CD4-positive, alpha-beta T cell treated with Interleukin-4 for 1 hour (primary cell): ENCODE data around the gene DKK3.

ENCODE experiments used
- DNase-seq, 2 donors: peaks; one replicate each; pipeline ENCODE4 v3.0.0-alpha.2; 2020 to 2022

DKK3 gene

GRCh38 chr11:12029738-12030363, 21.4 kb upstream of the DKK3 start:
- no peak for DNase-seq

GRCh38 chr11:12029119-12029518, 20.7 kb upstream of the DKK3 start:
- no peak for DNase-seq

DNA sequence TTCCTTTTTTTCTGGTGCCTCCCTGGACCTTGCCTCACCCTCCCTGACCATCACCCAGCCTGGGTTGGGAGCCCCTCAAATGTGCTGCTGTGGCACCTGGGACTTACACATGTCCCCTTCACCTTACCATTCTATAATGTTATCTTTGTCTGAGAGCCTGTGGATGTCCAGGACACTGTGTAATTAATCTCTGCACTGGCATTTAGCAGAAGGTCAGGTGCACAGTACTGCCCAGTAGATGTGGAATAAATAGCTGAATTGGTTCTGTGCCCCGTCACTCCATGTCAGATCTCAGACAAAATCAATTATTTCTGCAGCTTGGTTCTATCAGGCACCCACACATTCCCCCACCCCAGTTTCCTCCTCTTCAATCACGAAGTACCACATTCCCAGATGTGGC, 19.9 kb upstream of the DKK3 start:
- no peak for DNase-seq

GRCh38 chr11:12026331-12027211, 18.1 kb upstream of the DKK3 start:
- DNase-seq, result no peak

DNA sequence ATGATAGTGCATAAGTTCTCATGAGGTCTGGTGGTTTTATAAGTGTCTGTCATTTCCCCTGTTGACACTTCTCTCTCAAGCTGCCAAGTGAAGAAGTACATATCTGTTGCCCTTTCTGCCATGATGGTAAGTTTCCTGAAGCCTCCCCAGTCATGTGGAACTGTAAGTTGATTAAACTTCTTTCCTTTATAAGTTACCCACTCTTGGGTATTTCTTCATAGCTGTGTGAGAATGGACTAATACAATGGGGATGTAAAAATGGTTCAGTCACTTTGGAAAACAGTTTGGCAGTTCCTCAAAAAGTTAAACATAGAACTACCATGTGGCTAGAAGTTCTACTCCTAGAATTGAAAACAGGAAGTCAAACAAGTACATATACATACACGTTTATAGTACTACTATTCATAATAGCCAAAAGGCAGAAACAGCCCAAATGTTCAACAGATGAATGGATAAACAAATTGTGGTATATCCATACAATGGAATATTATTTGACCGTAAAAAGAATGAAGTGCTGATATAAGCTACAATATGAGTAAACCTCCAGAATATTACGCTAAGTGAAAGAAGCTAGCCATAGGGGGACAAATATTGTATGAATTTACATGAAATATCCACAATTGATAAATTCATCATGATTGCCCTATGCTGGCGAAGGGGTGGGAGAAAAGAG, 16.0 kb upstream of the DKK3 start:
- DNase-seq, result no peak

DNA sequence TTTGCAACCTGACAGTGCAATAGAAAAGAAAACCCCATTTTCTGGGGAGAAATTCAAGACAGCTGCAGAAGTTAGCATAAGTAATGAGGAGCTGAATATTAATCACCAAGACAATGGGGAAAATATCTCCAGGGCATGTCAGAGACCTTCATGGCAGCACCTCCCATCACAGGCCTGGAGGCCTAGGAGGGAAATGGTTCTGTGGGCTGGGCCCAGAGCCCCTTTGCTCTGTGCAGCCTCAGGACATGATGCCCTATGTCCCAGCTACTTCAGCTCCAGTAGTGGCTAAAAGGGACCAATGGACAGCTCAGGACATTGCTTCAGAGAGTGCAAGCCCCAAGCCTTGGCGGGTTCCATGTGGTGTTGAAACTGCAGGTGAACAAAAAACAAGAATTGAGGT, 14.6 kb upstream of the DKK3 start:
- DNase-seq, result no peak

DNA sequence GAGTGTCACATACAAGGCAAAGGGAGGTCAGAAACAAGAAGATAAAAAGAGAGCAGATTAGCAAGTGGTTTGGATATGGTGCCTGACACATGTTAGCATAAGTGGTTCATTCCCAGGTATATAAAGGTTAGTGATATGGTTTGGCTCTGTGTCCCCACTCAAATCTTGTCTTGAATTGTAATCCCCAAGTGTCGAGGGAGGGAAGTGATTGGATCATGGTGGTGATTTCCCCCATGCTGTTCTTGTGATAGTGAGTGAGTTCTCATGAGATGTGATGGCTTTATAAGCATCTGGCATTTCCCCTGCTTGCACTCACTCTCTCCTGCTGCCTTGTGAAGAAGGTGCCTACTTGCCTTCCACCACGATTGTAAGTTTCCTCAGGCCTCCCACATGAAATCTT, 12.1 kb upstream of the DKK3 start:
- DNase-seq, result no peak

DNA sequence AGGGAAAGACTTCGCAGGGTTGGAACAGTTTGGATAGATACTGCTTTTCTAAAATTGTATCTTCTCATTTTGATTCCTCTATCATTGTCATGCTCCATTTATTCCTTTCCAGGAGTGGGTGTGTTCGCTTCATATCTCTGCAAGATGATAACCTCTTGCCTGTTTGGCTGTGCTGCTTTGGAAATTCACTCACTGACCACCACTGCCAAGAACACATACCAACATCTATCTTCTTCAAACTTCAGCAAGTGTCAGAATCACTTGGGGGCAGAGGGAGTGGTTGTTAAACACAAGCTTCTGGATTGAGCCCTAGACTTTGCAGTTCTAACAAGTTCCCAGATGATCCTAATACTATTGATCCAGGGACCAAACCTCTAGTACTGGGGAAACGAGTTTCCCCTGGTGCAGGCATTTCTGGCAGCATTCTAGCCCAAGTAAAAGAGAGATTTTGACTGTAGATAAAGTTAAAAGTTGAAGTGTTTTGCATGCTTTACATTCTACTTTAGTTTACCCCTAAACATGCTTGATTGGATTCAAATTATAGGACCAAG, 11.5 kb upstream of the DKK3 start:
- no peak for DNase-seq

GRCh38 chr11:12019337-12019736, 10.9 kb upstream of the DKK3 start:
- DNase-seq, result no peak

- DNase-seq, result no peak
Observed at GRCh38 chr11:12017865-12018453, 9.5 kb upstream of the DKK3 start.

DNA sequence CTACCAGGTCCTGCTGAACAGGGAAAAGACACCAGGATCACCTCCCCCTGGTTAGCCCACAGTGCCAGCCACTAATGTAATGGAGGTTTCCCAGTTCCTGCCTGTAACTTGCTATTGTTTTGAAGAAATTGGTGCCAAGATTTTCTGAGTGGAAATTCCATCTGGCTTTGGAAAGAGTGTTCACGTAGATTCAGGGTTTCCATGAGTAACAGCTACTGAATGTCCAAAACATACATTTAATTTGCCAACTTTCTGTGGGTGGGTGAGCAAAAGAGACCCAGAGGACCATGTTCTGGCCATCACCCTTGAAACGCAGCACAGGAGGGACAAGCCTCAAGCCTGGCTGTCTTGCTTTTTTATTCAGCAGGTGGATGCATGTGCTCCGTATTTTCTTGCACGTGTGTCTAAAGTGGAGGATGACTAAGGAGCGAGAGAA, 8.8 kb upstream of the DKK3 start:
- DNase-seq, result no peak

DNA sequence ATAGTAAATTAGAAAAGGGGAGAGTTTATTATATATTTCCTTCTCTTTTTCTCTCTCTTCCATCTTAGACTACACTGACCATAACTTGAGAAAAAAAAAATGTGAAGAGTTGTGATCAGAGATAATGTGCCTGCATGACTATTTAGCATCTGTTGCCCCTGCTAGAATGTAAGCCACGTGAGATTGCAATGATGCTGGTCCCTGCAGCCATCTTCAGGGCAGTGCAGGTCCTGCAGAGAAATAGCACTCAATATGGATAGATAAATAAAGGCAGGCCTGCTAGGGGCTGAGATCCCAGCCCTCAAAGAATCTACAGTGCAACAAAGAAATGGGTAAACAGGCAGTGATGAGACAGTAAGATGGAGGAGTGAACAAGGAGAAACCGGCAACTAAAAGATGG, 7.8 kb upstream of the DKK3 start:
- DNase-seq, result no peak

DNA sequence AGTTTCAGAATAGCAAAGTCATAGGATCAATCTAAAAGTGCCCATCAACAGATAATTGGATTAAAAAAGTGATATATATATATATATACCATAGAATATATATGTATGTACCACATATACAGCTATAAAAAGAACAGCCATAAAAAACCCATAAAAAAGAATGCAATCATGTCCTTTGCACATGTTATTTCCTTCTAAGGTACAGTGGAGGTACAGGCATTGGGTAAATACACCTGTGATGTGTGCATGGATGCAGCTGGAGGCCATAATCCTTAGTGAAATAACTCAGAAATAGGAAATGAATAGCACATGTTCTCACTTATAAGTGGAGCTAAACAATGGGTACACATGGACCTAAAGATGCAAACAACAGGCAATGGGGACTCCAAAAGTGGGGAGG, 7.1 kb upstream of the DKK3 start:
- DNase-seq, result no peak

GRCh38 chr11:12013781-12014180, 5.4 kb upstream of the DKK3 start:
- no peak for DNase-seq

DNA sequence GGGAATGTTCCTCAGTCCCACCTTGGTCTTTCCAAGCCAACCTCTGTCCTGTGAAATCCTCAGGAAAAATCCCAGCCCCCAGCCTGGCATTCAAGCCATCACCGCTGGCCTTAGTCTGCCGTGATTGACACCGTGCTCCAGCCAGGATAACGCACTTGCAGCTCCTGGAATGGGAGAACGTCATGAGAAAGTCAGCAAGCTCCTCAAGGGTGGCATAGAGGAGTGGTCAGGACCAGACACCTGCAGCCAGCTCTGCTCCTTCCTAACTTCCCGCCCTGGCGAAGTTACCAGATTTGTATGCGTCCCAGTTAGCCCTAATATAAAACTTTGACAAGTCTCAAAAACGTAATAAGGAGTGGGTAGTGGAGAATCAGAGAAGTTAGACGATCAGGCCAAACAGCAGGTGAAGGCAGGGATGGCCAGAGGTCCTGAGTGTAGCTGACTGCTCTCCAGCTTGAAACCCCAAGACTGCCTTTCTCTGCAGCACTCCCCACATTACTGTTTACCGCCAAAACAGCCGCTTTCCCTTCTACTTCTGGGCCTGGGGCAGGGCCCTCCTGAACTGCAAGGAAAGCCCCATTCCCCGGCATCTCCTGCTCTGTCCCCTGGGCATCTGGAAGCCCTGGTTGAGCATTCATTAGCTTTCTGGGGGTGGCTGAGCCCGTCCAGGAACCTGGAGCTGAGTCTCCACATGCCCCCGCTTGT, 1.3 kb upstream of the DKK3 start:
- DNase-seq, result no peak

DNA sequence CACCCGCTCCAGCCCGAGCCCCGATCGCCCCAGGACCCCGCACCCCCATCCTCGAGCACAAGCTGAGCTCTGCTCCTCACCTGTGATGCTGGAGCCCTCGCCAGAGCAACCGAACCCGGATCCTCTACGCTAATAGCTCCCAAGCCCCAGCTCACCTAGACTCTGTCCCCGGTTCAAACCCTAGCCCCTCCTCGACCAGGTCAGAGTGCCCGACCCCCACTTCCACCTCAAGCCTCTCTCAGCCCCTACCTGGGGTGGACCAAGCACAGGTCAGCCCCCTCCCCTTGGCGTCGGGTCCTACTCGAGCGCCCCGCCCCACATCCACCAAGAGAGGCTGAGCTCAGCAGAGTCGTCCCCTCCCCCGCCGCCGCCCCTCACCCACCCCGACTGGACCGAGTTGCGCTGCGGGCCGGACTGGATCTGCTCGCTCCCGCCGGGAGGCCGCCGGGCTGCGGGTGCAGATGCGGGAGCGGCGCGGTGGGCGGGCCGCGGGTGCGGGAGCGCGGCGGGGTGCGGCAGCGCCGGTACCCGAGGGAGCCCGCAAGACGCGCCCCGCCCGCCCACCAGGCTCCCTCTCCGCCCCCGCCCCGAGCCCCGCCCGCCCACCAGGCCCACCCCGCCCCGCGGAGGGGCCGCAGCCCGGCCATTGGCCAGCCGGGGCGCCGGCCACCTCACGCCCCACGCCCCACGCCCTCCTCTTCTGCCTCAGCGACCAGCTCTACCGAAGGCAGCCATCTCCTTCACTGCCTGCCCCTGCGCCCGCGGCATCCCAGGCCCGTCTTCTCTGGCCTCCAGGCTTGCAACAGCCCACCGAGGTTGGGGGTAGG, 577 bp upstream of the DKK3 start:
- DNase-seq, result no peak

GRCh38 chr11:12007230-12007593, 1.2 kb downstream of the DKK3 start:
- no peak for DNase-seq

GRCh38 chr11:12006552-12007229, 1.7 kb downstream of the DKK3 start:
- DNase-seq, result no peak

GRCh38 chr11:12005476-12005875, 3.0 kb downstream of the DKK3 start:
- no peak for DNase-seq

- no peak for DNase-seq
Observed at GRCh38 chr11:12005061-12005460, 3.4 kb downstream of the DKK3 start.

DNA sequence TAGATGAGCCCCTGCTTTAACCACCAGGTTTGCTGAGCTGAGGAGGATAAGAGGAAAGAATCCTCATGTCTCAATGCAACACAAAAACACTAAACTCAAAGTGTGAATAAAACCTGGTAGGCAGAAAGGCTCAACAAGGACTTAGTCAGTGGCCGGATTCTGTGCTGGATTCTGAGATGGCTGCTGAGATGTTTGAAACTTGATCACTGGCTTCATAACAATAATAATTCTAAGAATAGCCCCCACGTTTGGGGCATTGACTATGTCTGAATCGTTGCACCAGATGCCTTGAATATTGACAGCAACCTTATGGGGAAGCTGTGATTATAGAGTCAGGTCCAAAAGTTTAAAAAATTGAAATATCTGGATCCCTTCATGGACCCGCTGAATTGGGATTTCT, 4.6 kb downstream of the DKK3 start:
- DNase-seq, result no peak
